GM12878 (cell line): ENCODE results near the gene DBR1. TPM values are rescaled to one million over a fixed set of nuclear protein-coding genes. Genes with fewer than 3 reads are reported as not detected.

ENCODE experiments used
- ATAC-seq: fragments of 200-7000 bp; cut with Tn5 transposase; 3 replicates; pipeline ENCODE4 v1.9.1; 2020; ENCODE audit warnings: mild to moderate bottlenecking, moderate library complexity
- BruUV-seq: library from RNA; stranded (reverse); fragments of 400-500 nt; replicated peaks from 2 replicates; lab custom pipeline; 2021; lab: Mats Ljungman, UMichigan
- CTCF ChIA-PET: fragments of 300-600 bp; sonication (Branson Sonifier 250); formaldehyde crosslinking; extraction: SDS; loops from one replicate; lab custom pipeline; 2021; ENCODE audit warnings: inconsistent platforms; lab: Yijun Ruan, JAX
- POLR2A ChIA-PET: fragments of 350-600 bp; formaldehyde crosslinking; extraction: SDS; loops from one replicate; lab custom pipeline; 2021; ENCODE audit warnings: inconsistent platforms; lab: Charles Lee
- RAD21 ChIA-PET: fragments of 300-600 bp; sonication (Branson Sonifier 250); formaldehyde crosslinking; loops from one replicate; lab custom pipeline; 2023; ENCODE audit warnings: antibody characterized with exemption; ENCODE audit not compliant: unreplicated experiment; lab: Charles Lee
- SMC1A ChIA-PET: fragments of 300-600 bp; sonication (Branson Sonifier 250); formaldehyde crosslinking; loops from one replicate; lab custom pipeline; 2023; ENCODE audit not compliant: unreplicated experiment, uncharacterized antibody; lab: Charles Lee
- DNase-seq: peaks from one replicate; pipeline ENCODE4 v3.0.0-alpha.2; 2011; ENCODE audit warnings: low read depth, low spot score
- FAIRE-seq: peaks from 3 replicates; lab custom pipeline; 2011; peaks lifted over from hg19 to GRCh38; lab: Jason Lieb, UNC
- H2AFZ ChIP-seq: 2 replicates; pipeline ENCODE4 v1.6.0; 2011; ENCODE audit warnings: low read depth, low read length, control low read depth; ENCODE audit not compliant: control insufficient read depth
- H3K27ac ChIP-seq: 2 replicates; pipeline ENCODE4 v1.5.1; 2011; ENCODE audit warnings: control low read depth; ENCODE audit not compliant: control insufficient read depth, insufficient read depth
- H3K27me3 ChIP-seq, 2 experiments: replicated peaks in 1 of 2; 2 replicates each; pipeline versions ENCODE4 v1.6.0 to v1.6.1; 2011; ENCODE audit warnings: low read length in 1 of 2; ENCODE audit not compliant: control insufficient read depth in 2 of 2, insufficient read depth in 2 of 2
- H3K36me3 ChIP-seq, 2 experiments: 2 replicates each; pipeline ENCODE4 v1.5.1; 2011; ENCODE audit warnings: low read length in 1 of 2; ENCODE audit not compliant: control insufficient read depth in 2 of 2, insufficient read depth in 2 of 2
- H3K4me1 ChIP-seq: 2 replicates; pipeline ENCODE4 v1.6.1; 2011; ENCODE audit warnings: mild to moderate bottlenecking, low read length, moderate library complexity, mixed read lengths; ENCODE audit not compliant: control insufficient read depth, insufficient read depth
- H3K4me2 ChIP-seq: 2 replicates; pipeline ENCODE4 v1.6.0; 2011; ENCODE audit warnings: control low read depth; ENCODE audit not compliant: control insufficient read depth, insufficient read depth
- H3K4me3 ChIP-seq: fragments of 200-600 bp; sonication (generic); 2 replicates; pipeline ENCODE4 v1.5.1; 2016
- H3K79me2 ChIP-seq: 2 replicates; pipeline ENCODE4 v1.6.0; 2011; ENCODE audit warnings: low read length; ENCODE audit not compliant: control insufficient read depth, insufficient read depth
- H3K9ac ChIP-seq: 2 replicates; pipeline ENCODE4 v1.8.0; 2011; ENCODE audit warnings: low read length, control low read depth, mixed read lengths; ENCODE audit not compliant: control insufficient read depth, insufficient read depth
- H3K9me3 ChIP-seq: replicated peaks from 3 replicates; pipeline ENCODE4 v1.5.1; 2011; ENCODE audit warnings: mild to moderate bottlenecking, low read length; ENCODE audit not compliant: control insufficient read depth, insufficient read depth
- H4K20me1 ChIP-seq: 2 replicates; pipeline ENCODE4 v1.6.0; 2011; ENCODE audit not compliant: control insufficient read depth, insufficient read depth
- FOS ChIP-seq: IDR thresholded peaks from 3 replicates; pipeline ENCODE4 v1.6.1; 2011; ENCODE audit warnings: borderline replicate concordance; ENCODE audit not compliant: insufficient read length; ENCODE audit errors: extremely low read depth
- NR2C2 ChIP-seq: IDR thresholded peaks from 2 replicates; pipeline ENCODE4 v1.6.1; 2011; ENCODE audit warnings: borderline replicate concordance, low read depth; ENCODE audit not compliant: control insufficient read depth, insufficient read length
- SMAD1 ChIP-seq: fragments of 450-650 bp; IDR thresholded peaks from 2 replicates; pipeline ENCODE4 v1.6.1; 2018; ENCODE audit warnings: mild to moderate bottlenecking, low read depth; ENCODE audit not compliant: partially characterized antibody
- STAT1 ChIP-seq: fragments of 450-650 bp; conservative IDR thresholded peaks from 2 replicates; pipeline ENCODE4 v1.6.1; 2014; ENCODE audit warnings: antibody characterized with exemption, mild to moderate bottlenecking
- TCF12 ChIP-seq: IDR thresholded peaks from 2 replicates; pipeline ENCODE4 v1.6.1; 2011; ENCODE audit warnings: low read depth, mild to moderate bottlenecking, low read length
- ZZZ3 ChIP-seq: IDR thresholded peaks from 2 replicates; pipeline ENCODE4 v1.6.1; 2011; ENCODE audit warnings: low read depth; ENCODE audit not compliant: control insufficient read depth, insufficient read length
- WGBS: methylation state at CpG from one replicate; pipeline ENCODE4 v1.1.6; 2016; ENCODE audit warnings: low lambda C conversion rate; ENCODE audit not compliant: insufficient replicate concordance, insufficient coverage; ENCODE audit errors: missing lambda C conversion rate; 5-methylcytosine and 5-hydroxymethylcytosine counted together
- in situ Hi-C: fragments of 300-500 bp; cut with MboI; formaldehyde crosslinking; loops from 9 replicates; pipeline ENCODE4 v1.14.3; 2018; ENCODE audit warnings: mixed read lengths
- intact Hi-C: fragments of 100-400 bp; cut with micrococcal nuclease; formaldehyde crosslinking; loops from one replicate; pipeline ENCODE4 v1.14.2; 2022; ENCODE audit not compliant: unreplicated experiment
- polyA plus RNA-seq, 11 experiments: library from polyadenylated mRNA; depleted of rRNA in 4 of 11; unstranded in 6 of 11; stranded (reverse) in 5 of 11; fragments of >200 nt; fragmentation: Nextera tagmentation in 4 of 11; fragmentation: Illumina TruSeq in 1 of 11; extraction: Ambion mirVana in 4 of 11; extraction: Trizol in 1 of 11; gene quantifications; 1 replicate in 1 of 11; 2 replicates in 10 of 11; pipeline versions ENCODE4 v1.2.1 to v1.2.3, GENCODE V29; 2011 to 2016; ENCODE audit warnings: inconsistent platforms in 2 of 11, missing spikeins in 2 of 11, low read depth in 1 of 11
- total RNA-seq, 4 experiments: library from RNA; depleted of rRNA in 3 of 4; stranded (reverse); fragments of >200 nt in 3 of 4; fragmentation: Illumina TruSeq in 1 of 4; extraction: Trizol in 1 of 4; gene quantifications; 2 replicates each; pipeline versions ENCODE4 v1.2.1 to v1.2.3, GENCODE V29; 2013 to 2021
- TF ChIP-seq, protein P1 (sequence below): fragments of 450-650 bp; conservative IDR thresholded peaks from 2 replicates; pipeline ENCODE4 v1.6.1; 2017; ENCODE audit warnings: mild to moderate bottlenecking, moderate library complexity

Gene DBR1
- total and polyA plus RNA-seq, 10 of the 15 experiments (the other 5 are each of a cell fraction or from before 2014, with no cell fraction given), result 4.1 to 17.3 (median 15.8) TPM

DNA sequence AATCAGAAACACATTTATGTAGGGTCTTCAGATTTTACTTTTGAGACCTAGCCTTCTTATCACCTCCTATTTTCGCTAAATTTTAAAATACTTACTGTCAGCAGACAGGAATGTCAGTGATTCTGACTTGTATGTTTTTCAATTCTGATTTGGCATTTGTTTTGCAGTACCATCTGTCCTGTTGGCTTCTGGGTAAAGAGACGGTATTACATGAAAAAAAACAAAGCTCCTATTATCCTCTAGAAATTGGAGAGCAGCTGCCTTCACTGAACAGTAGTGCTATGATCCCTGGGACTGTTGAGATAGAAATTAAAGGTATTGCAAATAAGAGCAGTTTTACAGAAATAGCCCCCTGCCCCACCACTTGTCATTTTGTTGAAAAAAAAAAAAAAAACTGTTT is 20.8 kb upstream of the DBR1 start:
- ChIA-PET SMC1A (no interaction called here), CTCF (no interaction called here), POLR2A (no interaction called here), RAD21 (no interaction called here)
- FAIRE-seq (no peak), DNase-seq (no peak), ATAC-seq (no peak)
- Histone ChIP-seq H3K4me2 (no peak overlapping the region), H2AFZ (no peak overlapping the region), H3K36me3 (peaks cover 0 to 6% of the 10 kb centered on the region in 2 experiments; a peak in 1 of 4 replicates), H3K79me2 (peaks cover 65% of the 10 kb centered on the region), H4K20me1 (no peaks in the 10 kb centered on the region), H3K9me3 (no peaks in the 10 kb centered on the region), H3K9ac (no peak overlapping the region), H3K27me3 (no peaks in the 10 kb centered on the region), H3K4me3 (no peak overlapping the region), H3K27ac (no peak overlapping the region), H3K4me1 (peaks cover 2% of the 10 kb centered on the region; the same call in 1 of the 2 replicates)
- intact Hi-C loops (no loop called here), in situ Hi-C loops (no loop called here)
- no TSS peak for BruUV-seq
- whole genome bisulfite sequencing, result 100% methylated on average over 2 of the region's 2 CpGs
- TF ChIP-seq, protein P1, sequence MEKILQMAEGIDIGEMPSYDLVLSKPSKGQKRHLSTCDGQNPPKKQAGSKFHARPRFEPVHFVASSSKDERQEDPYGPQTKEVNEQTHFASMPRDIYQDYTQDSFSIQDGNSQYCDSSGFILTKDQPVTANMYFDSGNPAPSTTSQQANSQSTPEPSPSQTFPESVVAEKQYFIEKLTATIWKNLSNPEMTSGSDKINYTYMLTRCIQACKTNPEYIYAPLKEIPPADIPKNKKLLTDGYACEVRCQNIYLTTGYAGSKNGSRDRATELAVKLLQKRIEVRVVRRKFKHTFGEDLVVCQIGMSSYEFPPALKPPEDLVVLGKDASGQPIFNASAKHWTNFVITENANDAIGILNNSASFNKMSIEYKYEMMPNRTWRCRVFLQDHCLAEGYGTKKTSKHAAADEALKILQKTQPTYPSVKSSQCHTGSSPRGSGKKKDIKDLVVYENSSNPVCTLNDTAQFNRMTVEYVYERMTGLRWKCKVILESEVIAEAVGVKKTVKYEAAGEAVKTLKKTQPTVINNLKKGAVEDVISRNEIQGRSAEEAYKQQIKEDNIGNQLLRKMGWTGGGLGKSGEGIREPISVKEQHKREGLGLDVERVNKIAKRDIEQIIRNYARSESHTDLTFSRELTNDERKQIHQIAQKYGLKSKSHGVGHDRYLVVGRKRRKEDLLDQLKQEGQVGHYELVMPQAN, result no peak
- TF ChIP-seq STAT1 (no peak), FOS (no peak), SMAD1 (no peak), ZZZ3 (no peak), NR2C2 (no peak), TCF12 (no peak)
